ENCODE measurements around the gene CCDC33.

CCDC33 gene

GRCh38 chr15:74297887-74298286, 61.8 kb downstream of the CCDC33 start:
- no peaks in the 10 kb centered on the region for H3K9me3 ChIP-seq (ENCODE audit: insufficient read depth, low read length)
- H3K79me2 ChIP-seq (ENCODE audit: insufficient read depth, low read length) = no peaks in the 10 kb centered on the region
- no peaks in the 10 kb centered on the region for H3K36me3 ChIP-seq (ENCODE audit: low read length)
- no peak overlapping the region for H3K27ac ChIP-seq (ENCODE audit: low read depth, low read length)
- H2AFZ ChIP-seq (ENCODE audit: low read depth, low read length, severe bottlenecking) = no peak overlapping the region
- H3K27me3 ChIP-seq (ENCODE audit: low read length) = no peaks in the 10 kb centered on the region
- H3K9ac ChIP-seq (ENCODE audit: low read length) = no peak overlapping the region
- no peak overlapping the region for H3K4me2 ChIP-seq (ENCODE audit: low read depth, low read length, poor library complexity, severe bottlenecking)
- H3K9me2 ChIP-seq (replicated peaks; ENCODE audit: insufficient read depth, low read length) = no peaks in the 10 kb centered on the region
- H4K20me1 ChIP-seq (ENCODE audit: low read depth, low read length) = no peaks in the 10 kb centered on the region; the same call in 1 of the 2 replicates
- TF ChIP-seq EZH2phosphoT487 (conservative IDR thresholded peaks at IDR 0.05; ENCODE audit: low read length) (no peak), CTCF (IDR thresholded peaks at IDR 0.05; ENCODE audit: insufficient read depth, low read length, poor library complexity, severe bottlenecking) (no peak)
- no peaks in the 10 kb centered on the region for H3F3A ChIP-seq (ENCODE audit: insufficient read depth)
- H3K4me3 ChIP-seq (ENCODE audit: insufficient read depth, low read length, poor library complexity, severe bottlenecking) = no peak overlapping the region

GRCh38 chr15:74300057-74300795, 64.1 kb downstream of the CCDC33 start:
- Histone ChIP-seq H3K9ac (ENCODE audit: low read length) (no peak overlapping the region), H3K4me2 (ENCODE audit: low read depth, low read length, poor library complexity, severe bottlenecking) (no peak overlapping the region), H3F3A (ENCODE audit: insufficient read depth) (no peaks in the 10 kb centered on the region), H3K4me3 (ENCODE audit: insufficient read depth, low read length, poor library complexity, severe bottlenecking) (no peak overlapping the region), H3K27me3 (ENCODE audit: low read length) (no peaks in the 10 kb centered on the region), H3K79me2 (ENCODE audit: insufficient read depth, low read length) (no peaks in the 10 kb centered on the region), H3K36me3 (ENCODE audit: low read length) (no peaks in the 10 kb centered on the region), H4K20me1 (ENCODE audit: low read depth, low read length) (no peaks in the 10 kb centered on the region; the same call in 1 of the 2 replicates), H2AFZ (ENCODE audit: low read depth, low read length, severe bottlenecking) (no peak overlapping the region), H3K27ac (ENCODE audit: low read depth, low read length) (no peak overlapping the region), H3K9me3 (ENCODE audit: insufficient read depth, low read length) (no peaks in the 10 kb centered on the region), H3K9me2 (replicated peaks; ENCODE audit: insufficient read depth, low read length) (no peaks in the 10 kb centered on the region)
- no peak for TF ChIP-seq EZH2phosphoT487 (conservative IDR thresholded peaks at IDR 0.05; ENCODE audit: low read length)
- no peak for TF ChIP-seq CTCF (IDR thresholded peaks at IDR 0.05; ENCODE audit: insufficient read depth, low read length, poor library complexity, severe bottlenecking)

GRCh38 chr15:74301583-74302361, 65.6 kb downstream of the CCDC33 start:
- Histone ChIP-seq H3K27ac (ENCODE audit: low read depth, low read length) (no peak overlapping the region), H3K27me3 (ENCODE audit: low read length) (no peaks in the 10 kb centered on the region), H3F3A (ENCODE audit: insufficient read depth) (no peaks in the 10 kb centered on the region), H4K20me1 (ENCODE audit: low read depth, low read length) (no peaks in the 10 kb centered on the region; the same call in 1 of the 2 replicates), H3K9me2 (replicated peaks; ENCODE audit: insufficient read depth, low read length) (no peaks in the 10 kb centered on the region), H2AFZ (ENCODE audit: low read depth, low read length, severe bottlenecking) (no peak overlapping the region), H3K9me3 (ENCODE audit: insufficient read depth, low read length) (no peaks in the 10 kb centered on the region), H3K4me2 (ENCODE audit: low read depth, low read length, poor library complexity, severe bottlenecking) (no peak overlapping the region), H3K36me3 (ENCODE audit: low read length) (no peaks in the 10 kb centered on the region), H3K9ac (ENCODE audit: low read length) (no peak overlapping the region), H3K4me3 (ENCODE audit: insufficient read depth, low read length, poor library complexity, severe bottlenecking) (no peak overlapping the region), H3K79me2 (ENCODE audit: insufficient read depth, low read length) (no peaks in the 10 kb centered on the region)
- TF ChIP-seq CTCF (IDR thresholded peaks at IDR 0.05; ENCODE audit: insufficient read depth, low read length, poor library complexity, severe bottlenecking) (no peak), EZH2phosphoT487 (conservative IDR thresholded peaks at IDR 0.05; ENCODE audit: low read length) (no peak)

Data from SU-DHL-6 (cell line).